ENCODE measurements around the gene GAS7. TPM values are rescaled to one million over a fixed set of nuclear protein-coding genes. Genes with fewer than 3 reads are reported as not detected.

The GAS7 gene
- total RNA-seq, 1 donor from 2014 or later = 8.5 TPM

GRCh38 chr17:10052106-10052813 lies 146.1 kb downstream of the GAS7 start:
- Mint-ChIP-seq H3K36me3 (ENCODE audit: low read depth, unreplicated experiment) (no peaks in the 10 kb centered on the region), H3K4me1 (ENCODE audit: low read depth, unreplicated experiment) (peaks cover 7% of the 10 kb centered on the region), H3K27ac (ENCODE audit: unreplicated experiment) (no peak overlapping the region), H3K9me3 (ENCODE audit: unreplicated experiment) (peaks cover 5% of the 10 kb centered on the region), H3K27me3 (ENCODE audit: low read depth, unreplicated experiment) (peaks cover 18% of the 10 kb centered on the region), H3K4me3 (ENCODE audit: unreplicated experiment) (no peak overlapping the region)
- H2AFZ ChIP-seq (ENCODE audit: low read depth, low read length) = no peak overlapping the region
- H3K4me2 ChIP-seq (ENCODE audit: low read length) = no peak overlapping the region
- H3K9ac ChIP-seq (ENCODE audit: low read length) = no peak overlapping the region
- FAIRE-seq (no peak), DNase-seq (ENCODE audit: low read depth) (no peak)
- H3K36me3 ChIP-seq (ENCODE audit: insufficient read depth, low read length) = no peaks in the 10 kb centered on the region
- no peaks in the 10 kb centered on the region for H3K27me3 ChIP-seq (ENCODE audit: insufficient read depth, low read length)
- no peak overlapping the region for H3K27ac ChIP-seq (ENCODE audit: low read depth, low read length)
- H3K4me3 ChIP-seq (ENCODE audit: insufficient read depth, low read depth, low read length) = no peak overlapping the region
- no peaks in the 10 kb centered on the region for H3K79me2 ChIP-seq (ENCODE audit: insufficient read depth, low read length)
- TF ChIP-seq EZH2 (IDR thresholded peaks at IDR 0.05; ENCODE audit: insufficient read depth, low read length) (no peak), CTCF (IDR thresholded peaks at IDR 0.05; ENCODE audit: insufficient read depth, low read depth, low read length) (no peak)
- no peaks in the 10 kb centered on the region for H3K4me1 ChIP-seq (ENCODE audit: insufficient read depth, low read length)
- no peaks in the 10 kb centered on the region for H3K9me3 ChIP-seq (ENCODE audit: insufficient read depth, low read depth, low read length)
- H4K20me1 ChIP-seq (ENCODE audit: insufficient read depth, low read length) = no peaks in the 10 kb centered on the region

GRCh38 chr17:10051112-10051511 lies 147.3 kb downstream of the GAS7 start:
- peaks cover 7% of the 10 kb centered on the region for H3K4me1 Mint-ChIP-seq (ENCODE audit: low read depth, unreplicated experiment)
- no peak overlapping the region for H3K27ac Mint-ChIP-seq (ENCODE audit: unreplicated experiment)
- H3K4me2 ChIP-seq (ENCODE audit: low read length) = no peak overlapping the region
- no peak overlapping the region for H3K4me3 ChIP-seq (ENCODE audit: insufficient read depth, low read depth, low read length)
- no peak overlapping the region for H2AFZ ChIP-seq (ENCODE audit: low read depth, low read length)
- H3K4me3 Mint-ChIP-seq (ENCODE audit: unreplicated experiment) = no peak overlapping the region
- no peak overlapping the region for H3K9ac ChIP-seq (ENCODE audit: low read length)
- H3K36me3 ChIP-seq (ENCODE audit: insufficient read depth, low read length) = no peaks in the 10 kb centered on the region
- no peak overlapping the region for H3K27ac ChIP-seq (ENCODE audit: low read depth, low read length)
- no peaks in the 10 kb centered on the region for H4K20me1 ChIP-seq (ENCODE audit: insufficient read depth, low read length)
- DNase-seq (ENCODE audit: low read depth) = no peak
- no peaks in the 10 kb centered on the region for H3K79me2 ChIP-seq (ENCODE audit: insufficient read depth, low read length)
- no peaks in the 10 kb centered on the region for H3K36me3 Mint-ChIP-seq (ENCODE audit: low read depth, unreplicated experiment)
- peaks cover 20% of the 10 kb centered on the region for H3K27me3 Mint-ChIP-seq (ENCODE audit: low read depth, unreplicated experiment)
- H3K4me1 ChIP-seq (ENCODE audit: insufficient read depth, low read length) = no peaks in the 10 kb centered on the region
- TF ChIP-seq EZH2 (IDR thresholded peaks at IDR 0.05; ENCODE audit: insufficient read depth, low read length) (no peak), CTCF (IDR thresholded peaks at IDR 0.05; ENCODE audit: insufficient read depth, low read depth, low read length) (no peak)
- no peaks in the 10 kb centered on the region for H3K27me3 ChIP-seq (ENCODE audit: insufficient read depth, low read length)
- no peak for FAIRE-seq
- H3K9me3 ChIP-seq (ENCODE audit: insufficient read depth, low read depth, low read length) = no peaks in the 10 kb centered on the region
- H3K9me3 Mint-ChIP-seq (ENCODE audit: unreplicated experiment) = peaks cover 1% of the 10 kb centered on the region

DNA sequence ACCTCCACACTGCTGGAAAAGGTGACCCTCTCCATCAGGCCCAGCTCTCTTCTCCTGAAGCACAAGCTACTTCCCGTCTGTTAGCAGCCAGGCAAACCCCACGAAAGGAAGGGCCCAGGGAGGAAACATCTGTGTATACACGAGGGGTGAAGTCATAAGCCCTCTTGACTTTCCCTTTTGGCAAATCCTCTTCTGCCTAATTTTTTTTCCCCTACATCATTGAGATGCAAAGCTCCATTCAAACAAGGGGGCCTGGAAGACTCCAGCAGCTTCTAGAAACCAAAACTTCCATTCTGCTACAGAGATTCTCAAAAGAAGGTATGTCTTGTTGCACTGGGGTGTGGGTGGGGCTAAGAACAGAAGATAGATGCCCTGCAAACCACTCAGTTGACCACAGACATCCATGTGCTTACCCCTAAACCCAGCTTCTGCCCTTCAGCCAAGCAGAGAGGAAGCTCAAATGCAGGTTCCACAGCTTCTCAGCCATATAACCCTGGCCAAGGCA lies 147.8 kb downstream of the GAS7 start:
- H3K27ac Mint-ChIP-seq (ENCODE audit: unreplicated experiment) = no peak overlapping the region

More for the DNA sequence above, 147.8 kb downstream of the GAS7 start:
- TF ChIP-seq EZH2 (IDR thresholded peaks at IDR 0.05; ENCODE audit: insufficient read depth, low read length) = no peak
- TF ChIP-seq CTCF (IDR thresholded peaks at IDR 0.05; ENCODE audit: insufficient read depth, low read depth, low read length) = no peak
- Histone ChIP-seq H3K9me3 (ENCODE audit: insufficient read depth, low read depth, low read length) (no peaks in the 10 kb centered on the region), H3K9ac (ENCODE audit: low read length) (no peak overlapping the region), H3K4me1 (ENCODE audit: insufficient read depth, low read length) (no peaks in the 10 kb centered on the region), H4K20me1 (ENCODE audit: insufficient read depth, low read length) (no peaks in the 10 kb centered on the region), H3K27me3 (ENCODE audit: insufficient read depth, low read length) (no peaks in the 10 kb centered on the region), H3K4me3 (ENCODE audit: insufficient read depth, low read depth, low read length) (no peak overlapping the region), H3K36me3 (ENCODE audit: insufficient read depth, low read length) (no peaks in the 10 kb centered on the region), H2AFZ (ENCODE audit: low read depth, low read length) (no peak overlapping the region), H3K27ac (ENCODE audit: low read depth, low read length) (no peak overlapping the region), H3K4me2 (ENCODE audit: low read length) (no peak overlapping the region), H3K79me2 (ENCODE audit: insufficient read depth, low read length) (no peaks in the 10 kb centered on the region)
- no peak for DNase-seq (ENCODE audit: low read depth)
- no peak for FAIRE-seq
- Mint-ChIP-seq H3K27me3 (ENCODE audit: low read depth, unreplicated experiment) (peaks cover 20% of the 10 kb centered on the region), H3K4me1 (ENCODE audit: low read depth, unreplicated experiment) (peaks cover 7% of the 10 kb centered on the region), H3K4me3 (ENCODE audit: unreplicated experiment) (no peak overlapping the region), H3K36me3 (ENCODE audit: low read depth, unreplicated experiment) (no peaks in the 10 kb centered on the region), H3K9me3 (ENCODE audit: unreplicated experiment) (peaks cover 1% of the 10 kb centered on the region)
